Tongue (tissue), 2 donors: ENCODE measurements around the gene EDDM13. TPM values are rescaled to one million over a fixed set of nuclear protein-coding genes. Genes with fewer than 3 reads are reported as not detected.
A peak's percentile ranks its signal among the peaks of the same experiment; 100 is the strongest.
"Not testable (repeated sequence)": the region's sequence is repeated elsewhere in the genome, so short reads cannot be mapped to it uniquely, and the experiment has no call there.

Experiments
- DNase-seq: peaks from one replicate; pipeline ENCODE4 v3.0.0-alpha.2; 2015
- total RNA-seq: library from RNA; depleted of rRNA; stranded (reverse); fragments of >200 nt; gene quantifications from one replicate; pipeline ENCODE4 v1.2.3, GENCODE V29; 2014

Gene EDDM13
- total RNA-seq, 1 donor from 2014 or later: not detected

GRCh38 chr19:56295531-56296455 lies 23.2 kb downstream of the EDDM13 start:
- DNase-seq: no peak

- DNase-seq: no peak
Observed at GRCh38 chr19:56297010-56297409, 24.5 kb downstream of the EDDM13 start.

- no peak for DNase-seq
Observed at GRCh38 chr19:56299688-56300087, 27.1 kb downstream of the EDDM13 start.

- no peak for DNase-seq
Observed at GRCh38 chr19:56301155-56301554, 28.6 kb downstream of the EDDM13 start.

GRCh38 chr19:56301886-56302620 lies 29.5 kb downstream of the EDDM13 start:
- no peak for DNase-seq

GRCh38 chr19:56304243-56304642 lies 31.7 kb downstream of the EDDM13 start:
- no peak for DNase-seq

GRCh38 chr19:56306016-56306415 lies 33.5 kb downstream of the EDDM13 start:
- DNase-seq: no peak

GRCh38 chr19:56307062-56307461 lies 34.5 kb downstream of the EDDM13 start:
- DNase-seq: not testable (repeated sequence)

- no peak for DNase-seq
Observed at GRCh38 chr19:56308792-56309191, 36.2 kb downstream of the EDDM13 start.

- DNase-seq: no peak
Observed at GRCh38 chr19:56309511-56310185, 37.1 kb downstream of the EDDM13 start.

- DNase-seq: no peak
Observed at GRCh38 chr19:56310462-56310861, 37.9 kb downstream of the EDDM13 start.

GRCh38 chr19:56312342-56312741 lies 39.8 kb downstream of the EDDM13 start:
- DNase-seq: no peak

GRCh38 chr19:56312787-56313657 lies 40.5 kb downstream of the EDDM13 start:
- DNase-seq: no peak

- DNase-seq: no peak
Observed at GRCh38 chr19:56314018-56314380, 41.5 kb downstream of the EDDM13 start.

GRCh38 chr19:56314381-56315076 lies 42.0 kb downstream of the EDDM13 start, which contains the start of gene ZSCAN5A:
Gene ZSCAN5A, minus strand, starts transcription at chr19:56314839. Its CDS starts 89,793 bp downstream, at chr19:56225046.
- peak; percentile 99 for DNase-seq

- peak; percentile 99 for DNase-seq
Observed at GRCh38 chr19:56315077-56315828, 42.7 kb downstream of the EDDM13 start.

- no peak for DNase-seq
Observed at GRCh38 chr19:56316728-56317127, 44.2 kb downstream of the EDDM13 start.

- no peak for DNase-seq
Observed at GRCh38 chr19:56317749-56318148, 45.2 kb downstream of the EDDM13 start.

GRCh38 chr19:56319991-56320390 lies 47.4 kb downstream of the EDDM13 start:
- no peak for DNase-seq
